Endothelial cell of umbilical vein (primary cell): ENCODE measurements around the gene SSBP3. TPM values are rescaled to one million over a fixed set of nuclear protein-coding genes. Genes with fewer than 3 reads are reported as not detected.

Experiments used
- BruUV-seq: library from RNA; stranded (reverse); fragments of 400-500 nt; replicated peaks from 2 replicates; lab custom pipeline; 2021; lab: Mats Ljungman, UMichigan
- CTCF ChIA-PET: fragments of 300-600, 350-600 bp; sonication (Branson Sonifier 250); formaldehyde crosslinking; loops from one replicate; lab custom pipeline; 2021; ENCODE audit warnings: antibody characterized with exemption, inconsistent platforms; lab: Charles Lee
- POLR2A ChIA-PET: fragments of 300-600, 350-600 bp; sonication (Branson Sonifier 250); formaldehyde crosslinking; loops from one replicate; lab custom pipeline; 2021; ENCODE audit warnings: antibody characterized with exemption, inconsistent platforms; lab: Charles Lee
- DNase-seq: peaks from one replicate; pipeline ENCODE4 v3.0.0-alpha.2; 2011; ENCODE audit warnings: low read depth, low spot score
- FAIRE-seq: peaks from 2 replicates; lab custom pipeline; 2011; peaks lifted over from hg19 to GRCh38; lab: Jason Lieb, UNC
- H2AFZ ChIP-seq: 2 replicates; pipeline ENCODE4 v1.6.0; 2012; ENCODE audit warnings: low read depth, low read length, control low read depth, inconsistent platforms
- H3K27ac ChIP-seq: 2 replicates; pipeline ENCODE4 v1.5.1; 2011; ENCODE audit warnings: low read depth, mild to moderate bottlenecking, control low read depth, low read length, moderate library complexity; ENCODE audit not compliant: insufficient read depth
- H3K27me3 ChIP-seq, 2 experiments: 2 replicates each; pipeline versions ENCODE4 v1.6.0 to v1.6.1; 2011; ENCODE audit warnings: low read length in 2 of 2, mixed read lengths in 1 of 2; ENCODE audit not compliant: control insufficient read depth in 2 of 2, insufficient read depth in 2 of 2
- H3K36me3 ChIP-seq, 2 experiments: 2 replicates in 1 of 2; 3 replicates in 1 of 2; pipeline ENCODE4 v1.5.1; 2011; ENCODE audit warnings: low read length in 2 of 2, mild to moderate bottlenecking in 1 of 2, moderate library complexity in 1 of 2; ENCODE audit not compliant: control insufficient read depth in 2 of 2, insufficient read depth in 2 of 2; ENCODE audit errors: extremely low read depth in 1 of 2
- H3K4me1 ChIP-seq: 3 replicates; pipeline ENCODE4 v1.5.1; 2011; ENCODE audit warnings: mild to moderate bottlenecking, low read length; ENCODE audit not compliant: control insufficient read depth, insufficient read depth; ENCODE audit errors: extremely low read depth
- H3K4me2 ChIP-seq: 2 replicates; pipeline ENCODE4 v1.6.1; 2011; ENCODE audit warnings: low read length, control low read depth, mixed read lengths; ENCODE audit not compliant: insufficient read depth
- H3K4me3 ChIP-seq, 3 experiments: fragments of 200-600 bp in 1 of 3; sonication (generic), shearing (Covaris generic) in 1 of 3; replicated peaks in 1 of 3; 2 replicates each; pipeline ENCODE4 v1.5.1; 2011 to 2016; ENCODE audit warnings: control low read depth in 3 of 3, low read length in 3 of 3, mild to moderate bottlenecking in 2 of 3, inconsistent platforms in 1 of 3, low read depth in 1 of 3, moderate library complexity in 1 of 3; ENCODE audit not compliant: insufficient read depth in 1 of 3
- H3K79me2 ChIP-seq: 2 replicates; pipeline ENCODE4 v1.6.0; 2012; ENCODE audit warnings: low read length, inconsistent platforms; ENCODE audit not compliant: control insufficient read depth, insufficient read depth
- H3K9ac ChIP-seq: replicated peaks from 2 replicates; pipeline ENCODE3; 2011; ENCODE audit warnings: low read length, control low read depth; ENCODE audit not compliant: insufficient read depth; ENCODE audit errors: extremely low read depth
- H3K9me1 ChIP-seq: replicated peaks from 3 replicates; pipeline ENCODE4 v1.6.0; 2011; ENCODE audit warnings: mild to moderate bottlenecking, low read length; ENCODE audit not compliant: control insufficient read depth, insufficient read depth; ENCODE audit errors: extremely low read depth
- H3K9me3 ChIP-seq: replicated peaks from 2 replicates; pipeline ENCODE4 v1.5.1; 2012; ENCODE audit warnings: low read length, inconsistent platforms; ENCODE audit not compliant: control insufficient read depth, insufficient read depth
- H4K20me1 ChIP-seq: replicated peaks from 2 replicates; pipeline ENCODE3; 2011; ENCODE audit warnings: mild to moderate bottlenecking, low read length; ENCODE audit not compliant: control insufficient read depth, insufficient read depth; ENCODE audit errors: extremely low read depth
- CTCF ChIP-seq, 2 donors: IDR thresholded peaks; 1 replicate in 1 of 2; 2 replicates in 1 of 2; pipeline ENCODE4 v1.5.1; 2011; ENCODE audit warnings: low read length in 2 of 2, mild to moderate bottlenecking in 2 of 2, moderate library complexity in 2 of 2, control low read depth in 1 of 2, inconsistent platforms in 1 of 2, low read depth in 1 of 2; ENCODE audit not compliant: insufficient read depth in 1 of 2; ENCODE audit errors: extremely low read depth in 1 of 2
- EZH2 ChIP-seq: IDR thresholded peaks from 2 replicates; pipeline ENCODE4 v1.6.1; 2012; ENCODE audit warnings: borderline replicate concordance, low read depth, mild to moderate bottlenecking, moderate library complexity, low read length, inconsistent platforms; ENCODE audit not compliant: severe bottlenecking
- FOS ChIP-seq: IDR thresholded peaks from 2 replicates; pipeline ENCODE4 v1.6.1; 2011; ENCODE audit warnings: mild to moderate bottlenecking, low read length, moderate library complexity, borderline replicate concordance; ENCODE audit not compliant: insufficient read depth
- GATA2 ChIP-seq: IDR thresholded peaks from 2 replicates; pipeline ENCODE4 v1.7.0; 2011; ENCODE audit warnings: low read depth, mild to moderate bottlenecking, moderate library complexity, mixed read lengths, low read length; ENCODE audit not compliant: insufficient read length, insufficient read depth
- JUN ChIP-seq: IDR thresholded peaks from 2 replicates; pipeline ENCODE4 v1.6.1; 2011; ENCODE audit warnings: borderline replicate concordance, low read depth; ENCODE audit not compliant: insufficient read length, insufficient read depth
- MYC ChIP-seq: IDR thresholded peaks from one replicate; pipeline ENCODE4 v1.6.1; 2011; ENCODE audit warnings: mild to moderate bottlenecking, low read depth, low read length
- POLR2A ChIP-seq: IDR thresholded peaks from 2 replicates; pipeline ENCODE4 v1.6.1; 2012; ENCODE audit warnings: low read depth, mild to moderate bottlenecking, control low read depth, low read length
- dilution Hi-C: fragments of 300-500 bp; cut with MboI; formaldehyde crosslinking; loops from one replicate; pipeline ENCODE4 v1.15.0; 2019; ENCODE audit warnings: low sequenced_read_pairs; ENCODE audit not compliant: extremely low pct_ligation_motif_present
- intact Hi-C: fragments of 100-400 bp; cut with micrococcal nuclease; formaldehyde crosslinking; loops from one replicate; pipeline ENCODE4 v1.10.0; 2022
- polyA plus RNA-seq, 4 experiments: library from polyadenylated mRNA; depleted of rRNA in 3 of 4; stranded (reverse) in 3 of 4; unstranded in 1 of 4; fragments of >200 nt; gene quantifications; 2 replicates each; pipeline versions ENCODE4 v1.2.1 to v1.2.3, GENCODE V29; 2011 to 2012; ENCODE audit warnings: missing spikeins in 1 of 4
- total RNA-seq: library from RNA; stranded (reverse); gene quantifications from 2 replicates; pipeline ENCODE4 v1.2.3, GENCODE V29; 2021

SSBP3 gene
- total and polyA plus RNA-seq, 2 donors (not counting 3 experiments of a cell fraction or from before 2014, with no cell fraction given): 44.9 to 59.4 TPM

GRCh38 chr1:54374766-54375165, 31.4 kb downstream of the SSBP3 start:
- no peak for TF ChIP-seq JUN
- no peak for TF ChIP-seq CTCF (IDR thresholded peaks at IDR 0.05; ENCODE audit: extremely low read depth in 1 of 2, insufficient read depth in 1 of 2, low read depth in 1 of 2, low read length in 2 of 2)
- TF ChIP-seq GATA2: no peak
- TF ChIP-seq POLR2A: no peak
- TF ChIP-seq EZH2: no peak
- no peak for TF ChIP-seq FOS
- TF ChIP-seq MYC: no peak
- ChIA-PET POLR2A (no interaction called here), CTCF (no interaction called here)
- H3K27me3 ChIP-seq: no peaks in the 10 kb centered on the region
- DNase-seq: no peak
- H3K27ac ChIP-seq: no peak overlapping the region
- no peak overlapping the region for H3K4me3 ChIP-seq
- intact Hi-C loops (no loop called here), dilution Hi-C loops (no loop called here)
- no peak overlapping the region for H3K9ac ChIP-seq
- H3K9me3 ChIP-seq: no peaks in the 10 kb centered on the region
- BruUV-seq: no TSS peak
- no peaks in the 10 kb centered on the region for H3K4me1 ChIP-seq
- no peaks in the 10 kb centered on the region for H3K9me1 ChIP-seq
- H4K20me1 ChIP-seq: no peaks in the 10 kb centered on the region
- no peak overlapping the region for H3K4me2 ChIP-seq
- H3K36me3 ChIP-seq: no peaks in the 10 kb centered on the region
- H2AFZ ChIP-seq: no peak overlapping the region
- H3K79me2 ChIP-seq: peaks cover 61% of the 10 kb centered on the region
- no peak for FAIRE-seq
